A549 treated with RU486 at 1 μM for 4 hours (cell line): ENCODE measurements around the gene ICA1L. TPM values are rescaled to one million over a fixed set of nuclear protein-coding genes. Genes with fewer than 3 reads are reported as not detected.

ENCODE experiments used
- total RNA-seq: library from RNA; stranded (reverse); fragments of 200-300 nt; extraction: Qiagen RNA extraction; gene quantifications from 5 replicates; pipeline ENCODE4 v1.2.3, GENCODE V29; 2022; ENCODE audit warnings: low read depth

ICA1L gene
- 1.4 to 2.3 TPM (median 2.1 TPM) in 5 replicates for total RNA-seq

DNA sequence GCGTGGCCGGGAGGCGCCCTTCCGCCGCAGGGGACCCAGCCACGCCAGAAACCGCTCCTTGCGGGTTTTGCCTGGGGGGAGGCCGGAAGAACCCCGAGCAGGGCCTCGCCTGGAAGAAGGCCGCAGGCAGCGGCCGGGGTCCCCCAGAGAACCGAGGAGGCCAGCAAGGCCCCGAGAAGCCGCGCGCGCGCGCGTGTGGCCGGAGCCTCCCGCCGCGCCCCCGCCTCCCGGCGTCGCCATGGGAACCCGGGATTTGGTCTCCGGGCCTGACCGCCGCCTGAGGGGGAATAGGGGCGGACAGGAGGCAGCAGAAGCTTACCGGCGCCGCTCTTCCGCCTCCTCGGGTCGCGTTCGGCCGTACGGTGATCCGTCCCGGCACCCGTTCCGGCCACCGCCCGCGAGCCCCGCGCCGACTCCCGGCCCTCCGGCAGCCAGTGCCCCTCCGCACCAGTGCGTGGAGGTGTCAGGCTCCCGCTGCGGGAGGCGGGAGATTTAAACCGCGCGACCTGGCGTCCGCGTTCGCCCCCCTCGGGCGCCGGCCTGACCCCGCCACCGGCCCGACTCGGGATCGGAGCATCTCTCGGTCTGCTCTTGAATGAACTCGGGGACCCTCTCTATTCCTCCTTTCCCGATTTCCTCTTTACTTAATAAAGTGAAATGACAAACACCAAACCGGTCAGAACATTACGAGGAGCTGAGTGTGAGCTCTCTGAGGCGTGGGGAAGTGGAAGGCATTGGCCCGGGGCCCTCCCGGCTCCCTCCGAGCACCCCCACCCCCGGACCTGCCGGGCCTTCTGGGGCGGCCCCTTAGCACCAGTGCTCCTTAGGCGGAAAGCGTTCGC lies at the start of gene ICA1L:
TSS of gene ICA1L (minus strand) at position 467 of the 842 bp plus-strand sequence. CDS start 42,757 bp downstream, outside the sequence.

DNA sequence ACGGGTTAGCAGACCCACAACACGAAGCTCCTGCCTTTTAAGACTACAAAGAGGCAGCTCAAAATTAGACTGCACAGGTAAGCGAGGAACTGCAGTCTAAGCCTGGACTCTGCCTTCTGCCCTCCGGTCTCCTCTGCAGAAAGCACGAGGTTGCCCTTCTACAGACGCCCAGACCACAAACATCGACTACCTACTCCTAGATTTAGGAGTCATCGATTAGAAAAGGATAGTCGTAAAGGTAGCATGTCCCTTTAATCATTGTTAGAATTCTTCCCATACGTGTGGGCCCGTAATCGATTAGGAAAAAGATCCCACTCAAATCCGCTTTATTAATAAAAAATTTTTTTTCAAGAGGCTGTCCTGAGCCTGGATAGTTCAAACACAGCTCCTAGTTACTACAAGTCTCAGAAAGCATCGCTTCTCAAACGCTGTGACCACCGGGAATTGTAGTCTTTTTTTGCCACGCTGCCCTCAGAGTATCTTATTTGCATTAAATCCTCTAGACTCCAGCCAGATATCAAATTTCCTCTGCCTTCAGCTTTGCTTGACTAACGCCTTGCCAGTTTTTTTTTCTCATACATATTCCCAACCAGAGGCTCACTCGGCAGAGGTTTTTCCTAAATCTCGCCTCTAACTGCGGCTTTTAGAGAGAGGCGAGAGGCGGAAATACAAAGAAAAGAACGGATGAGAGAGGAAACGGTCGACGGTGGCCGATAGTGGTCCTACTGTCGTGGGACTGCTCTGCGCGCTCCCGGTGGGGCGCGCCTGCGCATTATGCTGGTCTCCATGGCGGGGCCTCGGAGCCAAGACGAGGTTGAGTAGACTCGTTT lies 40.2 kb upstream of the ICA1L start, which contains the start of the genes CARF and WDR12:
TSS of gene CARF (plus strand) at position 764 of the 830 bp plus-strand sequence. CDS start 29,628 bp downstream, outside the sequence.
TSS of gene WDR12 (minus strand) at position 162 of the 830 bp plus-strand sequence. CDS start 197 bp downstream, outside the sequence.

Other genes with a start within 250 kb of the ICA1L start
- 1.5 to 2.8 TPM (median 2.3 TPM) in 5 replicates for gene FAM117B, start 236.8 kb downstream of the ICA1L start, total RNA-seq
- gene WDR12, start 39.9 kb upstream of the ICA1L start, total RNA-seq = 62.2 to 82.0 TPM (median 74.4 TPM) in 5 replicates
- 0.88 to 1.4 TPM (median 1.1 TPM) in 5 replicates for gene CARF, start 40.5 kb upstream of the ICA1L start, total RNA-seq
- gene NBEAL1, start 143.1 kb upstream of the ICA1L start, total RNA-seq = 3.0 to 6.0 TPM (median 3.9 TPM) in 5 replicates